Sigmoid colon (tissue), 7 donors: ENCODE data around the gene MYO5B. TPM values are rescaled to one million over a fixed set of nuclear protein-coding genes. Genes with fewer than 3 reads are reported as not detected.

ENCODE experiments used
- DNase-seq: peaks from one replicate; pipeline ENCODE4 v3.0.0-alpha.2; 2019
- H3K27ac ChIP-seq, 4 donors: fragments of 200-600 bp; sonication (generic); one replicate each; pipeline ENCODE4 v1.5.1; 2016 to 2019; ENCODE audit warnings: mild to moderate bottlenecking in 1 of 4
- H3K27me3 ChIP-seq, 3 donors: fragments of 200-600 bp; sonication (generic); one replicate each; pipeline ENCODE4 v1.5.1; 2019; ENCODE audit warnings: mild to moderate bottlenecking in 1 of 3
- H3K36me3 ChIP-seq, 4 donors: fragments of 200-600 bp; sonication (generic); one replicate each; pipeline ENCODE4 v1.5.1; 2016 to 2019
- H3K4me1 ChIP-seq, 4 donors: fragments of 200-600 bp; sonication (generic); one replicate each; pipeline ENCODE4 v1.5.1; 2017 to 2019
- H3K4me3 ChIP-seq, 4 donors: fragments of 200-600 bp; sonication (generic); one replicate each; pipeline ENCODE4 v1.5.1; 2017 to 2019; ENCODE audit warnings: mild to moderate bottlenecking in 2 of 4, moderate library complexity in 1 of 4
- H3K9me3 ChIP-seq, 4 donors: fragments of 200-600 bp in 3 of 4; sonication (generic) in 3 of 4; one replicate each; pipeline versions ENCODE4 v1.5.1 to v1.6.1; 2013 to 2019
- CTCF ChIP-seq, 4 experiments: fragments of 450-650 bp in 3 of 4; fragments of 200-600 bp in 1 of 4; IDR thresholded peaks; one replicate each; pipeline ENCODE4 v1.5.1; 2016 to 2019; ENCODE audit warnings: antibody characterized with exemption in 4 of 4, mild to moderate bottlenecking in 3 of 4, moderate library complexity in 2 of 4
- EP300 ChIP-seq, 4 donors: sonication (generic); formaldehyde crosslinking; IDR thresholded peaks; one replicate each; pipeline ENCODE4 v1.6.1; 2017; ENCODE audit warnings: antibody characterized with exemption in 4 of 4
- POLR2A ChIP-seq, 2 donors: fragments of 450-650 bp; IDR thresholded peaks; one replicate each; pipeline ENCODE4 v1.6.1; 2016; ENCODE audit warnings: antibody characterized with exemption in 2 of 2, mild to moderate bottlenecking in 2 of 2, moderate library complexity in 2 of 2
- POLR2AphosphoS5 ChIP-seq, 4 donors: sonication (generic); formaldehyde crosslinking; IDR thresholded peaks; one replicate each; pipeline ENCODE4 v1.6.1; 2017; ENCODE audit warnings: antibody characterized with exemption in 4 of 4
- WGBS, 2 donors: extraction: QIAGEN DNeasy Blood & Tissue Kit; methylation state at CpG; one replicate each; pipeline ENCODE4 v1.1.7; 2013; 5-methylcytosine and 5-hydroxymethylcytosine counted together
- intact Hi-C: fragments of 100-400 bp; cut with DNase I; formaldehyde crosslinking; loops from one replicate; pipeline ENCODE4 v1.15.1; 2023
- polyA plus RNA-seq, 3 donors: library from polyadenylated mRNA; stranded (reverse); fragments of 200-250 nt; gene quantifications; one replicate each; pipeline ENCODE4 v1.2.3, GENCODE V29; 2013
- total RNA-seq, 4 donors: library from RNA; depleted of rRNA; stranded (reverse); fragments of >200 nt; gene quantifications; one replicate each; pipeline ENCODE4 v1.1.0, GENCODE V29; 2016
- donor health status: healthy with polysubstance abuse.
- donor health status: Bipolar disorder and iron deficiency.
- donor health status: healthy.

MYO5B gene
- total and polyA plus RNA-seq, 7 donors: 0.14 to 80.7 (median 3.0) TPM

DNA sequence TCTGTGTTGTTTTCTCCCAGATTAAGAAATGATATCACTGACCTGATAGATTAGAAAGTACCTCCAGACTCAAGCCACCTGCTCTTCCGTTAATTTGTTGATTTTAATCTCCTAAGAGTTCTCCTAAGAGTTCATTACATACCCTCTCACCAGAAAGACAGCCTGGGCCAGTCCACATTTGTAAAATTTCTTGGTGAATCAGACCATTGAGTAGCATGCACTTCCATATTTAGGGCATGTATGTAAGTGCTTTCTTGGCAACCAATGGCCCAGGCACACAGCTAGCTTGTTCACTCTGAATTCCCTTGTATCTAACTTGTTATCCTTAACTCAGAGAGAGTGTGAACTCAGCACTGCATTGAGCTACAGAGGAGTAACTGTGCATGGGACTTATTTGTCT, 223.5 kb downstream of the MYO5B start:
- Histone ChIP-seq H3K9me3 (no peaks in the 10 kb centered on the region), H3K4me1 (peaks cover 0 to 17% (median 17%) of the 10 kb centered on the region in 4 donors), H3K36me3 (no peaks in the 10 kb centered on the region), H3K4me3 (no peak overlapping the region), H3K27me3 (no peaks in the 10 kb centered on the region), H3K27ac (no peak overlapping the region)
- intact Hi-C loops: no loop called here
- DNase-seq: no peak
- TF ChIP-seq POLR2AphosphoS5 (IDR thresholded peaks at IDR 0.05) (no peak), CTCF (IDR thresholded peaks at IDR 0.05) (no peak), POLR2A (IDR thresholded peaks at IDR 0.05) (no peak), EP300 (IDR thresholded peaks at IDR 0.05) (no peak)
- 78 to 82% methylated on average over 1 of the region's 1 CpG for WGBS, 2 donors

- Histone ChIP-seq H3K27ac (no peak overlapping the region), H3K9me3 (no peaks in the 10 kb centered on the region), H3K4me1 (peaks cover 0 to 25% (median 21%) of the 10 kb centered on the region in 4 donors), H3K4me3 (no peak overlapping the region), H3K36me3 (no peaks in the 10 kb centered on the region), H3K27me3 (no peaks in the 10 kb centered on the region)
- 89 to 92% methylated on average over 4 of the region's 4 CpGs for WGBS, 2 donors
- no peak for TF ChIP-seq CTCF (IDR thresholded peaks at IDR 0.05)
- TF ChIP-seq POLR2A (IDR thresholded peaks at IDR 0.05): no peak
- no peak for TF ChIP-seq EP300 (IDR thresholded peaks at IDR 0.05)
- no peak for TF ChIP-seq POLR2AphosphoS5 (IDR thresholded peaks at IDR 0.05)
- no peak for DNase-seq
- intact Hi-C loops: no loop called here
These were observed 224.6 kb downstream of the MYO5B start for GRCh38 chr18:49970319-49970718.

DNA sequence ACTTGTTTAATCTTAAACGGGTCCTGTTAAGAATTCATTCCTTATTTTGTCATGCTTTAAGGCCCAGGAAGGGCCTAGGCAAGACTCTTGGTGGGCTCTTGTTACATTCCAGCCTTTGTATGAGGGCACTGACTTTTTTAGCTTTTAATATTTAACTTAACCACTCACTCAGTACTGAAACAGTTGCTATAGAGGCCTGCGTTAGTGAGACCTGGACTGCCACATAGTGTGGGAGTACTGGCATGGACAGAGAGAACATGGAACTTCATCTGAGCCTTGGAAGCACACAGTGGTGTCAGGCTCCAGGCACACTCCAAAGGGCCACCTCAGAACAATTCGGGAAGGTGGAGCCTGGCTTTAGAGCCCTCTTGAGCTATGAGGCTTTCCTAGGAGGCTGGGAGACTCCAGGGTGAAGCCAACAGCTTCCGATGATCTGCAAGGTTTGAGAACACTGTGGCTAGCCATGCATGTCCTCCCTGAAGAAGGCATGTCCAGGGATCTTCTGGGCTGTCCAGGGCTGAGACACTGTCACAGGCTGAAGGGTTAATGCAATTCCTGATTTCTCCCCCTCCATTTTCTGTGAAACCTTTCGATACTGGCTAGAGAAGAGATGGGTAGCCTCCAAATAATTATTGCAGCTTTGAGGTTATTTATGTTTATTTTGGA, 226.2 kb downstream of the MYO5B start:
- no peaks in the 10 kb centered on the region for H3K36me3 ChIP-seq
- DNase-seq: no peak

GRCh38 chr18:49967636-49968313, 227.2 kb downstream of the MYO5B start:
- intact Hi-C loops: no loop called here
- Histone ChIP-seq H3K4me1 (peaks cover 0 to 25% (median 21%) of the 10 kb centered on the region in 4 donors), H3K9me3 (no peaks in the 10 kb centered on the region), H3K4me3 (no peak overlapping the region), H3K27me3 (no peaks in the 10 kb centered on the region), H3K36me3 (no peaks in the 10 kb centered on the region), H3K27ac (peak overlapping the region in 2 of 4 donors; percentile 45 to 48)
- TF ChIP-seq POLR2A (IDR thresholded peaks at IDR 0.05) (no peak), EP300 (IDR thresholded peaks at IDR 0.05) (no peak), CTCF (IDR thresholded peaks at IDR 0.05) (no peak), POLR2AphosphoS5 (IDR thresholded peaks at IDR 0.05) (no peak)
- 23 to 64% methylated on average over 7 of the region's 7 CpGs for WGBS, 2 donors
- DNase-seq: no peak

More for the DNA sequence above, 226.2 kb downstream of the MYO5B start:
- Histone ChIP-seq H3K9me3 (no peaks in the 10 kb centered on the region), H3K4me3 (no peak overlapping the region), H3K27me3 (no peaks in the 10 kb centered on the region), H3K27ac (no peak overlapping the region), H3K4me1 (peaks cover 0 to 25% (median 21%) of the 10 kb centered on the region in 4 donors)
- TF ChIP-seq POLR2AphosphoS5 (IDR thresholded peaks at IDR 0.05) (no peak), CTCF (IDR thresholded peaks at IDR 0.05) (no peak)
- intact Hi-C loops: no loop called here
- WGBS, 2 donors: 63 to 76% methylated on average over 5 of the region's 5 CpGs
